Nephron progenitor cell (in vitro differentiated cells): ENCODE results near the gene TAPBPL.
A peak's percentile ranks its signal among the peaks of the same experiment; 100 is the strongest.
"Not testable (repeated sequence)": the region's sequence is repeated elsewhere in the genome, so short reads cannot be mapped to it uniquely, and the experiment has no call there.

ENCODE experiments used
- DNase-seq: peaks from one replicate; pipeline ENCODE4 v3.0.0; 2021
- H3K27ac Mint-ChIP-seq: 2 replicates; pipeline ENCODE4 v1.8.0; 2021; ENCODE audit warnings: mild to moderate bottlenecking, moderate library complexity, mixed read lengths
- H3K27me3 Mint-ChIP-seq: 2 replicates; pipeline ENCODE4 v1.8.0; 2021; ENCODE audit warnings: mild to moderate bottlenecking, low read depth, mixed read lengths; ENCODE audit not compliant: poor library complexity
- H3K36me3 Mint-ChIP-seq: 2 replicates; pipeline ENCODE4 v1.8.0; 2021; ENCODE audit warnings: low read depth, mixed read lengths
- H3K4me1 Mint-ChIP-seq: 2 replicates; pipeline ENCODE4 v1.8.0; 2021; ENCODE audit warnings: mixed read lengths
- H3K4me3 Mint-ChIP-seq: 2 replicates; pipeline ENCODE4 v1.8.0; 2021; ENCODE audit warnings: mild to moderate bottlenecking, moderate library complexity, mixed read lengths
- H3K9me3 Mint-ChIP-seq: 2 replicates; pipeline ENCODE4 v1.8.0; 2021; ENCODE audit warnings: mild to moderate bottlenecking, moderate library complexity, mixed read lengths
- TF ChIP-seq, protein P1 (sequence below): fragments of 200-600 bp; sonication (generic); IDR thresholded peaks from 2 replicates; pipeline ENCODE4 v1.5.0; 2021; ENCODE audit warnings: antibody characterized with exemption

TAPBPL gene

DNA sequence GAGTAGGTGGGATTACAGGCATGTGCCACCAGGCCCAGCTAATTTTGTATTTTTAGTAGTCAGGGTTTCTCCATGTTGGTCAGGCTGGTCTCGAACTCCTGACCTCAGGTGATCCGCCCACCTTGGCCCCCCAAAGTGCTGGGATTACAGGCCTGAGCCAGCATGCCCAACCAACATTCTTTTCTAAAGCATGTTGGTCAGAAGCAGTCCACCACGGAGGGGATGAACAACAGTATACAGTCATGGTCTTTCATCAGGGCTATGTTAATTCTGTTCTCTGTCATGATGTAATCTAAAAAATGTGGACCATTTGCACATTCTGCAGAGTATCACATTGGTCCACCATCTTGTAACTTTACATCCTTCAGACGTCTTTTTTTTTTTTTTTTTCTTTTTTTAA is 37.6 kb downstream of the TAPBPL start:
- Mint-ChIP-seq H3K4me3 (no peak overlapping the region), H3K27me3 (peaks cover 9% of the 10 kb centered on the region), H3K9me3 (no peaks in the 10 kb centered on the region), H3K4me1 (peaks cover 20% of the 10 kb centered on the region), H3K36me3 (peaks cover 5% of the 10 kb centered on the region), H3K27ac (no peak overlapping the region)
- no peak for DNase-seq
- TF ChIP-seq, protein P1, sequence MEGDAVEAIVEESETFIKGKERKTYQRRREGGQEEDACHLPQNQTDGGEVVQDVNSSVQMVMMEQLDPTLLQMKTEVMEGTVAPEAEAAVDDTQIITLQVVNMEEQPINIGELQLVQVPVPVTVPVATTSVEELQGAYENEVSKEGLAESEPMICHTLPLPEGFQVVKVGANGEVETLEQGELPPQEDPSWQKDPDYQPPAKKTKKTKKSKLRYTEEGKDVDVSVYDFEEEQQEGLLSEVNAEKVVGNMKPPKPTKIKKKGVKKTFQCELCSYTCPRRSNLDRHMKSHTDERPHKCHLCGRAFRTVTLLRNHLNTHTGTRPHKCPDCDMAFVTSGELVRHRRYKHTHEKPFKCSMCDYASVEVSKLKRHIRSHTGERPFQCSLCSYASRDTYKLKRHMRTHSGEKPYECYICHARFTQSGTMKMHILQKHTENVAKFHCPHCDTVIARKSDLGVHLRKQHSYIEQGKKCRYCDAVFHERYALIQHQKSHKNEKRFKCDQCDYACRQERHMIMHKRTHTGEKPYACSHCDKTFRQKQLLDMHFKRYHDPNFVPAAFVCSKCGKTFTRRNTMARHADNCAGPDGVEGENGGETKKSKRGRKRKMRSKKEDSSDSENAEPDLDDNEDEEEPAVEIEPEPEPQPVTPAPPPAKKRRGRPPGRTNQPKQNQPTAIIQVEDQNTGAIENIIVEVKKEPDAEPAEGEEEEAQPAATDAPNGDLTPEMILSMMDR: no peak

DNA sequence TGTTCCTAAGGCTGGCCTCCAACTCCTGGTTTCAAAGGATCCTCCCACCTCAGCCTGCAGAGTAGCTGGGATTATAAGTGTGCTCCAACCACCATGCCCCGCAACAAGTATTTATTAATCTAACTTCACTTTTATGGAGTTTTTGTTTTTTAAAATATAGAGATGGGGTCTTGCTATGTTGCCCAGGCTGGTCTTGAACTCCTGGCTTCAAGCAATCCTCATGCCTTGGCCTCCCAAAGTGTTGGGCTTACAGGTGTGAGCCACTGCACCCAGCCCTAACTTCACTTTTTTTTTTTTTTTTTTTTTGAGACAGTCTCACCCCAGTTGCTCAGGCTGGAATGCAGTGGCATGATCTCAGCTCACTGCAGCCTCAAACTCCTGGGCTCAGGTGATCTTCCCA is 38.8 kb downstream of the TAPBPL start:
- DNase-seq, H3K27ac Mint-ChIP-seq, H3K4me3 Mint-ChIP-seq, H3K27me3 Mint-ChIP-seq, H3K9me3 Mint-ChIP-seq: not testable (repeated sequence)
- Mint-ChIP-seq H3K36me3 (peaks cover 12% of the 10 kb centered on the region), H3K4me1 (peaks cover 32% of the 10 kb centered on the region)

DNA sequence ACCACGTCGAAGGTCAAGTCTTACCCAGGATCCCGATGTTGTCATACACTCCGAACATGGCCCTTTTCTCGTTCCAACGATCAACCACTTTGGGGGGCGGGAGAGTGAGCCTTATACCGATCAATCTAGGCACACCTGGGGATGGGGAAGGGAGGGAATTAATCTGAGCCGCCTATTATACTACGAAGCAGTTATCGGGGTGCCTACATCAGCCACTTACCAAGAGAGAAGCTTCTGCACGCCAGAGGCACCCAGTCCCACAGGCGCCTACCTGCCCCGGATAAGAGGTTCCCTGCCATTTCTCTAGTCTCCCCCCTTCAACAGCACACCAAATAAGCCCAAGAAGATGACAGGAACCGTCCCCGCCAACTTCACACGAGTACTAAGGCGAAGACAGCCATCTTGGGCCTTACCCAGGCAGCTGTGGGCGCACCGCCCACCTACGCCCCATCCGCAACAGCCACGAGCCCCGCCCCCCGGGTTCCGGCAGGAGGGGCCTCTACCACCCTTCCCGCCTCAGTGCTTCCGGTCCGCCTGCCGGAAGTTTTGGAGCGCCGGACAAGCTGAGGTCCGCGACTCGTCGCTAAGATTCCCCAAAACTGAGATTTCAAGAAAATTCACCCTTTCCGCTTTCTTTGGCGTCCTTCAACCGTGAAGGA is 41.1 kb downstream of the TAPBPL start, which contains the start of gene MRPL51:
MRPL51 (minus strand) TSS at position 425 of the 659 bp plus-strand sequence; CDS start at position 299, 126 bp downstream.
- Mint-ChIP-seq H3K4me1 (peaks cover 40% of the 10 kb centered on the region), H3K27ac (peak within 1 kb of the TSS; percentile 98), H3K9me3 (no peaks in the 10 kb centered on the region), H3K4me3 (peak within 1 kb of the TSS; percentile 96), H3K36me3 (peaks cover 27% of the 10 kb centered on the region), H3K27me3 (peaks cover 3% of the 10 kb centered on the region)
- TF ChIP-seq, protein P1: no peak
- peak; percentile 98 for DNase-seq

DNA sequence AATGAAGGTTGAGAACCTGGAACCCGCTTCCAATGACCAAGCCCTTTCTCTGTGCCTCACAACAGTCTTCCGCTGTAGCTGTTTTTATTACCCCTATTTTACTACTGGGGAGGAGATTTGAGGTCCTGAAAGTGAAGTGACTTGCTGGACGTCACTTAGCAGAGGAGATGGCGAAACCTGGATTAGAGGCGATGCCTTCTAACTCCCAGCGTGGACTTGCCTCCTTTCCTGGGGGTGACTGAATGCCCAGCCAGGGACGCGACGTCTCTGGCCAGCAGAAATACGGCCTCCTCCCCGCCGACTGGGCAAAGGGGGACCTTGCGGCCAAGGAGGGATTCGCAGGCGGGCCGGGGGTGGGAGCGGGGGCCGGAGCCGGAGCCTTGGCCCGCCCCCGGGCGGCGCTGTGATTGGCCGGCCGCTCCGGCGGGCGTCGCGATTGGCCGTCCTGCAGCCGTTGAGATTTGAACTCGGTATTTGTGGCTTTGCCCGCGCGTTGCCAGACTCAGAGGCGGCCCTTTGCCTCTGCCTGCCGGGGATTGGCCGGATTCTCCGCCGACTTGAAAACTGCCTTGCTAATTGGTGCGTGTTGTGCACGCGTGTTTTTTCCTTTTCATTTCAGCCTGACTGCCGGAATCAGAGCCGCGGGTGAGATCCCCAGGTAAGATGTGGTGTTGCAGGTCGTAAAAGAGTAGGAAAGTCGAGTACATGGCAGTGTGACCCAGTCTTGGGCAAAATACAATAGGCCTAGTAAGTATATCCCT is 41.8 kb downstream of the TAPBPL start, which contains the start of gene NCAPD2:
NCAPD2 (plus strand) TSS at position 606 of the 761 bp plus-strand sequence. CDS start 997 bp downstream, outside the sequence.
- H3K36me3 Mint-ChIP-seq: peaks cover 34% of the 10 kb centered on the region
- H3K4me3 Mint-ChIP-seq: peak within 1 kb of the TSS; percentile 96
- H3K9me3 Mint-ChIP-seq: no peaks in the 10 kb centered on the region
- peaks cover 40% of the 10 kb centered on the region for H3K4me1 Mint-ChIP-seq
- H3K27ac Mint-ChIP-seq: peak within 1 kb of the TSS; percentile 98
- peaks cover 2% of the 10 kb centered on the region for H3K27me3 Mint-ChIP-seq
- TF ChIP-seq, protein P1: no peak
- DNase-seq: peak; percentile 89

DNA sequence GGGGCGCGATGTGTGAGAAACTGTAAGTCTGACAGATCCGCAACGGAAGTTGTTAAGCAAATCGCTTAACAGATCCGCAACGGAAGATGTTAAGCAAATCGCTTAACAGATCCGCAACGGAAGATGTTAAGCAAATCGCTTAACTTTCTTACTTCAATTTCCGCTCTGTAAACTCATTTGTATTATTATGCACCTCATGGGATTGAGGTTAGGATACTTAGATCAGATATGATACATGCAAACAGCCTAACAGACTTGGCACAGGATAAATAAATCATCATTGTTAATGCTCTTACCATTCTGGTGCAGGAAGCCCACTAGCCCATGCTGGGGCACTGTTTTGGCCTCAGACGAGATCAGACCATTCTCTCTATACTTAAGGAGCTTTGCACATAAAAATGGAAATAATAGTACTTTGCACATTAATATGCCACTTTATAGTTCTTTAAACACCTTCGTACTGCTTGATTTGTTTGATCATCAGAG is 42.5 kb downstream of the TAPBPL start:
- TF ChIP-seq, protein P1: no peak
- peak overlapping the region; percentile 97 for H3K27ac Mint-ChIP-seq
- peaks cover 40% of the 10 kb centered on the region for H3K36me3 Mint-ChIP-seq
- H3K4me1 Mint-ChIP-seq: peaks cover 40% of the 10 kb centered on the region
- no peaks in the 10 kb centered on the region for H3K27me3 Mint-ChIP-seq
- peak; percentile 12 for DNase-seq
- peak overlapping the region; percentile 96 for H3K4me3 Mint-ChIP-seq
- H3K9me3 Mint-ChIP-seq: no peaks in the 10 kb centered on the region

DNA sequence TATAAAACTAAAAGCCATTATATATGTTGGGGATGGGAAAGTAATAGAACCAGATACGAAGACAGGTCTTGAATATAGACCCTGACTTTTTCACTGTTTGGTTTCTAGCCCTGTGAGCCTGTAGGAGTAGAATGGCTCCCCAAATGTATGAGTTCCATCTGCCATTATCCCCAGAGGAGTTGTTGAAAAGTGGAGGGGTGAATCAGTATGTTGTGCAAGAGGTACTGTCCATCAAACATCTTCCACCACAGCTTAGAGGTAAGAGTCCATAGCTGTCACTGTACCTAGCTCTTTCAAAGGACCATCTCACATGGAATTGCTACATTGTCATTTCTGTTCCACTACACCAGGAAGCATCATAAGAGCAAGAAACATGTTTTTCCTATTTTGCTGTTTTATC is 43.1 kb downstream of the TAPBPL start:
- no peaks in the 10 kb centered on the region for H3K27me3 Mint-ChIP-seq
- H3K27ac Mint-ChIP-seq: no peak overlapping the region
- peaks cover 40% of the 10 kb centered on the region for H3K4me1 Mint-ChIP-seq
- DNase-seq: no peak
- TF ChIP-seq, protein P1: no peak
- peaks cover 45% of the 10 kb centered on the region for H3K36me3 Mint-ChIP-seq
- peak overlapping the region; percentile 96 for H3K4me3 Mint-ChIP-seq
- no peaks in the 10 kb centered on the region for H3K9me3 Mint-ChIP-seq

DNA sequence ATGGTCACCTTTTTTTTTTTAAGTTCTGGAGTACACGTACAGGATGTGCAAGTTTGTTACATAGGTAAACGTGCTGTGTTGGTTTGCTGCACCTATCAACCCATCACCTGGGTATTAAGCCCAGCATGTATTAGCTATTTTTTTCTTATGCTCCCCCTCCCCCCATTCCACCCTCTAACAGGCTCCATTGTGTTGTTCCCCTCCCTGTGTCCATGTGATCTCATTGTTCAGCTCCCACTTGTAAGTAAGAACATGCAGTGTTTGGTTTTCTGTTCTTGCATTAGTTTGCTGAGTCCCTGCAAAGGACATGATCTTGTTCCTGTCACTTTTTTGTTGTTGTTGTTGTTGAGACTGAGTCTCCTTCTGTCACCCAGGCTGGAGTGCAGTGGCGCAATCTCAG is 45.4 kb downstream of the TAPBPL start:
- H3K4me3 Mint-ChIP-seq: peak overlapping the region; percentile 61
- DNase-seq, H3K9me3 Mint-ChIP-seq, H3K27me3 Mint-ChIP-seq, H3K27ac Mint-ChIP-seq: not testable (repeated sequence)
- H3K36me3 Mint-ChIP-seq: peaks cover 40% of the 10 kb centered on the region
- peaks cover 34% of the 10 kb centered on the region for H3K4me1 Mint-ChIP-seq
